SK-N-SH (cell line): Measurements from ENCODE around the gene DBNL. TPM values are rescaled to one million over a fixed set of nuclear protein-coding genes. Genes with fewer than 3 reads are reported as not detected.

Experiments
- CTCF ChIA-PET: fragments of 300-600, 350-600 bp; formaldehyde crosslinking; extraction: SDS; loops from one replicate; lab custom pipeline; 2021; lab: Yijun Ruan, JAX
- POLR2A ChIA-PET: fragments of 350-600 bp; sonication (Branson Sonifier 250); formaldehyde crosslinking; extraction: SDS; loops from one replicate; lab custom pipeline; 2020; ENCODE audit warnings: antibody characterized with exemption, inconsistent platforms; lab: Yijun Ruan, JAX
- DNase-seq: peaks from one replicate; pipeline ENCODE4 v3.0.0; 2012
- H2AFZ ChIP-seq: fragments of 200-600 bp; sonication (generic); 2 replicates; pipeline ENCODE4 v1.8.1; 2016; ENCODE audit warnings: antibody characterized with exemption, mild to moderate bottlenecking, low read depth
- H3F3A ChIP-seq: fragments of 200-600 bp; sonication (generic); replicated peaks from 2 replicates; pipeline ENCODE3; 2016; ENCODE audit warnings: antibody characterized with exemption, mild to moderate bottlenecking; ENCODE audit not compliant: insufficient read depth
- H3K27ac ChIP-seq, 2 experiments: fragments of 200-500 bp in 1 of 2; fragments of 200-600 bp in 1 of 2; sonication (Bioruptor generic) in 1 of 2; sonication (generic), shearing (Covaris generic) in 1 of 2; 2 replicates each; pipeline versions ENCODE4 v1.5.1 to v1.6.1; 2014 to 2016; ENCODE audit warnings: low read depth in 2 of 2, inconsistent platforms in 1 of 2, low read length in 1 of 2, mild to moderate bottlenecking in 1 of 2, mixed read lengths in 1 of 2
- H3K27me3 ChIP-seq: fragments of 200-600 bp; sonication (generic), shearing (Covaris generic); 2 replicates; pipeline ENCODE4 v1.6.1; 2016; ENCODE audit warnings: mixed run types; ENCODE audit not compliant: insufficient read depth
- H3K36me3 ChIP-seq, 2 experiments: fragments of 200-500 bp in 1 of 2; fragments of 200-600 bp in 1 of 2; sonication (Bioruptor generic) in 1 of 2; sonication (generic) in 1 of 2; replicated peaks in 1 of 2; 2 replicates each; pipeline versions ENCODE3 to v1.5.1; 2014 to 2016; ENCODE audit warnings: low read length in 1 of 2, mild to moderate bottlenecking in 1 of 2; ENCODE audit not compliant: insufficient read depth in 2 of 2, control insufficient read depth in 1 of 2
- H3K4me1 ChIP-seq, 2 experiments: fragments of 200-500 bp in 1 of 2; fragments of 200-600 bp in 1 of 2; sonication (Bioruptor generic) in 1 of 2; sonication (generic), shearing (Covaris generic) in 1 of 2; 2 replicates each; pipeline versions ENCODE4 v1.5.1 to v1.6.1; 2014 to 2016; ENCODE audit warnings: low read depth in 1 of 2, low read length in 1 of 2, mixed run types in 1 of 2; ENCODE audit not compliant: insufficient read depth in 2 of 2, control insufficient read depth in 1 of 2
- H3K4me2 ChIP-seq: fragments of 200-600 bp; sonication (generic), shearing (Covaris generic); 2 replicates; pipeline ENCODE4 v1.6.1; 2017; ENCODE audit warnings: mixed run types
- H3K4me3 ChIP-seq, 2 experiments: fragments of 200-500 bp in 1 of 2; fragments of 200-600 bp in 1 of 2; sonication (Bioruptor generic) in 1 of 2; sonication (generic), shearing (Covaris generic) in 1 of 2; 2 replicates each; pipeline versions ENCODE4 v1.5.1 to v1.8.1; 2014 to 2016; ENCODE audit warnings: low read depth in 2 of 2, inconsistent platforms in 1 of 2, low read length in 1 of 2, mild to moderate bottlenecking in 1 of 2, mixed read lengths in 1 of 2, moderate library complexity in 1 of 2
- H3K79me2 ChIP-seq: fragments of 200-600 bp; sonication (generic); 2 replicates; pipeline ENCODE4 v1.8.1; 2017; ENCODE audit warnings: mild to moderate bottlenecking; ENCODE audit not compliant: insufficient read depth
- H3K9ac ChIP-seq: fragments of 200-600 bp; sonication (generic); 2 replicates; pipeline ENCODE4 v1.6.1; 2017; ENCODE audit warnings: mixed run types
- H3K9me2 ChIP-seq: fragments of 200-600 bp; sonication (generic); 2 replicates; pipeline ENCODE4 v1.6.1; 2017; ENCODE audit warnings: mixed run types
- H3K9me3 ChIP-seq: fragments of 200-600 bp; sonication (generic); 2 replicates; pipeline ENCODE4 v1.6.1; 2017; ENCODE audit warnings: mixed run types, mild to moderate bottlenecking, moderate library complexity
- H4K20me1 ChIP-seq: fragments of 200-600 bp; sonication (generic); 2 replicates; pipeline ENCODE4 v1.6.1; 2017; ENCODE audit warnings: mild to moderate bottlenecking, mixed run types; ENCODE audit not compliant: insufficient read depth
- FOXJ3 ChIP-seq: sonication (generic); formaldehyde crosslinking; IDR thresholded peaks from 2 replicates; pipeline ENCODE4 v1.5.1; 2020; ENCODE audit warnings: mild to moderate bottlenecking, missing genetic modification reagents
- FOXM1 ChIP-seq: IDR thresholded peaks from 2 replicates; pipeline ENCODE4 v1.4.0; 2012; ENCODE audit warnings: low read depth, mild to moderate bottlenecking
- MAX ChIP-seq: IDR thresholded peaks from 2 replicates; pipeline ENCODE4 v1.4.0; 2012; ENCODE audit warnings: low read depth
- MEF2A ChIP-seq: IDR thresholded peaks from 2 replicates; pipeline ENCODE4 v1.4.0; 2012; ENCODE audit warnings: low read depth, borderline replicate concordance
- MXI1 ChIP-seq: IDR thresholded peaks from 2 replicates; pipeline ENCODE4 v1.6.1; 2012; ENCODE audit warnings: mild to moderate bottlenecking, low read depth, low read length, improper control_type of control experiment
- NFIC ChIP-seq: IDR thresholded peaks from 2 replicates; pipeline ENCODE4 v1.4.0; 2012; ENCODE audit warnings: borderline replicate concordance
- NRF1 ChIP-seq: IDR thresholded peaks from 2 replicates; pipeline ENCODE4 v1.6.1; 2012; ENCODE audit warnings: low read depth, mild to moderate bottlenecking, low read length
- POLR2AphosphoS5 ChIP-seq: IDR thresholded peaks from 2 replicates; pipeline ENCODE4 v1.6.1; 2012; ENCODE audit warnings: low read depth, low read length
- RXRA ChIP-seq: IDR thresholded peaks from 2 replicates; pipeline ENCODE4 v1.4.0; 2012; ENCODE audit warnings: low read depth, mild to moderate bottlenecking, borderline replicate concordance
- SMC3 ChIP-seq: IDR thresholded peaks from 2 replicates; pipeline ENCODE4 v1.6.1; 2012; ENCODE audit warnings: low read depth, low read length, improper control_type of control experiment
- USF1 ChIP-seq: IDR thresholded peaks from 2 replicates; pipeline ENCODE4 v1.4.0; 2012; ENCODE audit warnings: low read depth, borderline replicate concordance
- ZBTB33 ChIP-seq: IDR thresholded peaks from 2 replicates; pipeline ENCODE4 v1.4.0; 2012; ENCODE audit warnings: low read depth, borderline replicate concordance
- WGBS: methylation state at CpG from one replicate; pipeline ENCODE4 v1.1.6; 2017; ENCODE audit warnings: low lambda C conversion rate; 5-methylcytosine and 5-hydroxymethylcytosine counted together
- polyA plus RNA-seq, 3 experiments: library from polyadenylated mRNA; depleted of rRNA; stranded (reverse); fragments of >200 nt; gene quantifications; 2 replicates each; pipeline ENCODE4 v1.2.3, GENCODE V29; 2012
- TF ChIP-seq, protein P1 (sequence below): IDR thresholded peaks from 2 replicates; pipeline ENCODE4 v1.6.1; 2012; ENCODE audit warnings: mild to moderate bottlenecking, low read depth, low read length, moderate library complexity

Gene DBNL
- polyA plus RNA-seq, 1 of the 3 experiments (the other 2 are of a cell fraction) = 244 TPM

DNA sequence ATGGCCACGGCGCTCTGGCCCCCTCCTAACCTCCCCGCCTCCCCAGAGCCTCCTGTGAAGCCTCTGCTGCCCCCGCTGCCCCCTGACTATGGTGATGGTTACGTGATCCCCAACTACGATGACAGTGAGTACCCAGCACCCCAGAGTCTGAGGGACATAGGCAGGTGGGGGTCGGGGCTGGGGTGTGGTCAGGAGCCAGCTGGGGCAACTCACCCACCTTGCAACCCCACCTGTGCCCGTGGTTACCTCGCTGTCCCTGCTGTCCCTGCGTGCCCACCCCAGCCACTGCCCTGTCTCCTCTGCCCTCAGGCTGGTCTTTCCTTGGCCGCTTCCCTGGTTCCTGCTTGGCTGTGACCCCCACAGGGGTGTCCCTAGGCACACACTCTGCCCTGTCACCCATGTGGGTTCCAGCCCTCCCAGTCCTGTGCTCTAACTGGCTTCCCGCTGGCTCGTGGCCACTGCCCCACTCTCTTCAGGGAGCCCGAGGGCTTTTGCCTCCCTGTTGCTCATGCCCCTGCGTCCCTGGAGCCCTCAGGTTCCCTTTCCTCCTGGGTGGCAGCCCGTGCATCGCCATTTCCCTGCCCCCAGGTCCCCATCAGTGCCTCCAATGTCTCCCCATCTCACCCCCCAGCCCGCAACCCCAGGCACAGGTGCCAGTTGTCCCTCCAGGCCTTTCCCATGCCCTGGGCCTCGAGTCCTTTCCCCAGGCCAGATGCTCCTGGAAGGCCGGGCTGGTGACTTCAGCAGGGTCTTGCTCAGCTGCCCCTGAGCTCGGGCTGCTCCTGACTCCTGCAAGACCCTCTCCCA lies 63.7 kb downstream of the DBNL start:
- H3K27ac ChIP-seq = no peak overlapping the region
- H3K9me2 ChIP-seq = no peaks in the 10 kb centered on the region
- H3K4me2 ChIP-seq = no peak overlapping the region
- peaks cover 7 to 33% of the 10 kb centered on the region in 2 experiments; a peak in 1 of 4 replicates for H3K4me1 ChIP-seq
- no peaks in the 10 kb centered on the region for H3K9me3 ChIP-seq
- H3K27me3 ChIP-seq = no peaks in the 10 kb centered on the region
- peak; percentile 43 for DNase-seq
- H3K9ac ChIP-seq = no peak overlapping the region
- no peak overlapping the region for H2AFZ ChIP-seq
- WGBS = 84% methylated on average over 18 of the region's 21 CpGs
- H3K4me3 ChIP-seq = no peak overlapping the region
- TF ChIP-seq MAX (no peak), USF1 (no peak), ZBTB33 (no peak), FOXJ3 (no peak), SMC3 (no peak), MXI1 (no peak), RXRA (no peak), FOXM1 (no peak), POLR2AphosphoS5 (no peak), NRF1 (no peak), NFIC (no peak), MEF2A (no peak)
- TF ChIP-seq, protein P1, sequence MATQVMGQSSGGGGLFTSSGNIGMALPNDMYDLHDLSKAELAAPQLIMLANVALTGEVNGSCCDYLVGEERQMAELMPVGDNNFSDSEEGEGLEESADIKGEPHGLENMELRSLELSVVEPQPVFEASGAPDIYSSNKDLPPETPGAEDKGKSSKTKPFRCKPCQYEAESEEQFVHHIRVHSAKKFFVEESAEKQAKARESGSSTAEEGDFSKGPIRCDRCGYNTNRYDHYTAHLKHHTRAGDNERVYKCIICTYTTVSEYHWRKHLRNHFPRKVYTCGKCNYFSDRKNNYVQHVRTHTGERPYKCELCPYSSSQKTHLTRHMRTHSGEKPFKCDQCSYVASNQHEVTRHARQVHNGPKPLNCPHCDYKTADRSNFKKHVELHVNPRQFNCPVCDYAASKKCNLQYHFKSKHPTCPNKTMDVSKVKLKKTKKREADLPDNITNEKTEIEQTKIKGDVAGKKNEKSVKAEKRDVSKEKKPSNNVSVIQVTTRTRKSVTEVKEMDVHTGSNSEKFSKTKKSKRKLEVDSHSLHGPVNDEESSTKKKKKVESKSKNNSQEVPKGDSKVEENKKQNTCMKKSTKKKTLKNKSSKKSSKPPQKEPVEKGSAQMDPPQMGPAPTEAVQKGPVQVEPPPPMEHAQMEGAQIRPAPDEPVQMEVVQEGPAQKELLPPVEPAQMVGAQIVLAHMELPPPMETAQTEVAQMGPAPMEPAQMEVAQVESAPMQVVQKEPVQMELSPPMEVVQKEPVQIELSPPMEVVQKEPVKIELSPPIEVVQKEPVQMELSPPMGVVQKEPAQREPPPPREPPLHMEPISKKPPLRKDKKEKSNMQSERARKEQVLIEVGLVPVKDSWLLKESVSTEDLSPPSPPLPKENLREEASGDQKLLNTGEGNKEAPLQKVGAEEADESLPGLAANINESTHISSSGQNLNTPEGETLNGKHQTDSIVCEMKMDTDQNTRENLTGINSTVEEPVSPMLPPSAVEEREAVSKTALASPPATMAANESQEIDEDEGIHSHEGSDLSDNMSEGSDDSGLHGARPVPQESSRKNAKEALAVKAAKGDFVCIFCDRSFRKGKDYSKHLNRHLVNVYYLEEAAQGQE = no peak
- TF ChIP-seq, all 33 proteins: peak for 0
- Histone ChIP-seq H3K36me3 (peaks cover 23 to 66% of the 10 kb centered on the region in 2 experiments), H3F3A (peaks cover 16% of the 10 kb centered on the region), H4K20me1 (peaks cover 5% of the 10 kb centered on the region; the same call in 1 of the 2 replicates), H3K79me2 (peaks cover 41% of the 10 kb centered on the region)
- ChIA-PET POLR2A (no interaction called here), CTCF (interaction anchor here (0.6 to 1.0 kb wide), 2 partner anchors 14 to 18 kb away, joined by 3 to 4 read pairs; no protein-coding TSS in a partner anchor)
